Measurements from ENCODE around the gene HTN1.
"Not testable (repeated sequence)": the region's sequence is repeated elsewhere in the genome, so short reads cannot be mapped to it uniquely, and the experiment has no call there.

HTN1 gene

GRCh38 chr4:70050138-70050537 lies at the start of gene HTN1:
HTN1 (plus strand) TSS chr4:70050438; CDS start chr4:70053077, 2,639 bp downstream.
- DNase-seq = not testable (repeated sequence)

GRCh38 chr4:70000711-70001110 lies 49.5 kb upstream of the HTN1 start:
- DNase-seq = no peak

- DNase-seq = no peak
Measured at GRCh38 chr4:70002507-70002906, 47.7 kb upstream of the HTN1 start.

GRCh38 chr4:70008771-70009170 lies 41.5 kb upstream of the HTN1 start:
- DNase-seq = no peak

- not testable (repeated sequence) for DNase-seq
Measured at GRCh38 chr4:70019006-70019405, 31.2 kb upstream of the HTN1 start.

- DNase-seq = no peak
Measured at GRCh38 chr4:70023218-70023617, 27.0 kb upstream of the HTN1 start.

- DNase-seq = no peak
Measured at GRCh38 chr4:70027011-70027410, 23.2 kb upstream of the HTN1 start.

- DNase-seq = not testable (repeated sequence)
Measured at GRCh38 chr4:70028159-70028558, 22.1 kb upstream of the HTN1 start, which contains the start of gene HTN3. HTN3 (plus strand) TSS chr4:70028459; CDS start chr4:70030741, 2,282 bp downstream.

- not testable (repeated sequence) for DNase-seq
Measured at GRCh38 chr4:70037559-70037958, 12.7 kb upstream of the HTN1 start.

GRCh38 chr4:70039928-70040327 lies 10.3 kb upstream of the HTN1 start:
- not testable (repeated sequence) for DNase-seq

GRCh38 chr4:70041652-70042286 lies 8.5 kb upstream of the HTN1 start:
- no peak for DNase-seq

- not testable (repeated sequence) for DNase-seq
Measured at GRCh38 chr4:70056534-70056933, 6.3 kb downstream of the HTN1 start.

GRCh38 chr4:70057651-70058050 lies 7.4 kb downstream of the HTN1 start:
- no peak for DNase-seq

- DNase-seq = no peak
Measured at GRCh38 chr4:70059149-70059548, 8.9 kb downstream of the HTN1 start.

GRCh38 chr4:70062000-70062399 lies 11.8 kb downstream of the HTN1 start:
- DNase-seq = no peak

GRCh38 chr4:70080205-70080604 lies 30.0 kb downstream of the HTN1 start:
- no peak for DNase-seq

- no peak for DNase-seq
Measured at GRCh38 chr4:70099206-70099605, 49.0 kb downstream of the HTN1 start.
